Measurements from ENCODE around the gene ZBTB8A. TPM values are rescaled to one million over a fixed set of nuclear protein-coding genes. Genes with fewer than 3 reads are reported as not detected.
"Not testable (repeated sequence)": the region's sequence is repeated elsewhere in the genome, so short reads cannot be mapped to it uniquely, and the experiment has no call there.

The ZBTB8A gene
- total and polyA plus RNA-seq, 5 donors: 1.8 to 5.1 (median 3.8) TPM

GRCh38 chr1:32539584-32540571, 651 bp downstream of the ZBTB8A start:
- intact Hi-C loops (cut with DNase I): no loop called here
- Histone ChIP-seq H3K27ac (ENCODE audit: low read length) (peak overlapping the region; percentile 72), H3K27me3 (ENCODE audit: control insufficient read depth, insufficient read depth) (no peaks in the 10 kb centered on the region), H3K9me3 (ENCODE audit: control insufficient read depth, low read length) (no peaks in the 10 kb centered on the region), H3K4me3 (ENCODE audit: low read length) (peak overlapping the region; percentile 95), H3K4me1 (ENCODE audit: control insufficient read depth, insufficient read depth, low read length) (no peaks in the 10 kb centered on the region)
- 4% methylated on average over 102 of the region's 102 CpGs for WGBS
- DNase-seq (peak; percentile 34 to 65 (median 65)), ATAC-seq (peak; percentile 79 to 81)

GRCh38 chr1:32540605-32541004, 1.4 kb downstream of the ZBTB8A start:
- DNase-seq: no peak
- intact Hi-C loops (cut with DNase I): no loop called here
- H3K27ac ChIP-seq (ENCODE audit: low read length): no peak overlapping the region
- no peak overlapping the region for H3K4me3 ChIP-seq (ENCODE audit: low read length)
- no peaks in the 10 kb centered on the region for H3K27me3 ChIP-seq (ENCODE audit: control insufficient read depth, insufficient read depth)
- WGBS: 70% methylated on average over 3 of the region's 3 CpGs
- ATAC-seq: no peak
- no peaks in the 10 kb centered on the region for H3K4me1 ChIP-seq (ENCODE audit: control insufficient read depth, insufficient read depth, low read length)
- no peaks in the 10 kb centered on the region for H3K9me3 ChIP-seq (ENCODE audit: control insufficient read depth, low read length)

GRCh38 chr1:32541064-32541566, 1.9 kb downstream of the ZBTB8A start:
- DNase-seq (no peak), ATAC-seq (no peak)
- intact Hi-C loops (cut with DNase I): no loop called here
- Histone ChIP-seq H3K4me3 (ENCODE audit: low read length) (no peak overlapping the region), H3K9me3 (ENCODE audit: control insufficient read depth, low read length) (no peaks in the 10 kb centered on the region), H3K27me3 (ENCODE audit: control insufficient read depth, insufficient read depth) (no peaks in the 10 kb centered on the region), H3K27ac (ENCODE audit: low read length) (no peak overlapping the region), H3K4me1 (ENCODE audit: control insufficient read depth, insufficient read depth, low read length) (no peaks in the 10 kb centered on the region)
- 97% methylated on average over 2 of the region's 2 CpGs for WGBS

- no peaks in the 10 kb centered on the region for H3K4me1 ChIP-seq (ENCODE audit: control insufficient read depth, insufficient read depth, low read length)
- no peak for DNase-seq
These were observed 7.4 kb downstream of the ZBTB8A start for GRCh38 chr1:32546611-32547010.

GRCh38 chr1:32549616-32550015, 10.4 kb downstream of the ZBTB8A start:
- no peak overlapping the region for H3K4me3 ChIP-seq (ENCODE audit: low read length)
- no peak overlapping the region for H3K27ac ChIP-seq (ENCODE audit: low read length)
- H3K27me3 ChIP-seq (ENCODE audit: control insufficient read depth, insufficient read depth): no peaks in the 10 kb centered on the region
- 74% methylated on average over 3 of the region's 3 CpGs for WGBS
- no peaks in the 10 kb centered on the region for H3K9me3 ChIP-seq (ENCODE audit: control insufficient read depth, low read length)
- ATAC-seq: peak in 1 of 2 donors; percentile 23
- H3K4me1 ChIP-seq (ENCODE audit: control insufficient read depth, insufficient read depth, low read length): no peaks in the 10 kb centered on the region
- intact Hi-C loops (cut with DNase I): no loop called here
- DNase-seq: no peak

More at GRCh38 chr1:32546611-32547010, 7.4 kb downstream of the ZBTB8A start:
- 89% methylated on average over 4 of the region's 4 CpGs for WGBS
- intact Hi-C loops (cut with DNase I): no loop called here
- no peak for ATAC-seq
- no peaks in the 10 kb centered on the region for H3K27me3 ChIP-seq (ENCODE audit: control insufficient read depth, insufficient read depth)
- no peak overlapping the region for H3K4me3 ChIP-seq (ENCODE audit: low read length)
- H3K9me3 ChIP-seq (ENCODE audit: control insufficient read depth, low read length): no peaks in the 10 kb centered on the region
- no peak overlapping the region for H3K27ac ChIP-seq (ENCODE audit: low read length)

GRCh38 chr1:32554288-32554687, 15.1 kb downstream of the ZBTB8A start:
- no peak for DNase-seq
- intact Hi-C loops (cut with DNase I): no loop called here
- WGBS: 97% methylated on average over 3 of the region's 3 CpGs
- H3K27me3 ChIP-seq (ENCODE audit: control insufficient read depth, insufficient read depth): no peaks in the 10 kb centered on the region
- no peak overlapping the region for H3K27ac ChIP-seq (ENCODE audit: low read length)
- no peak overlapping the region for H3K4me3 ChIP-seq (ENCODE audit: low read length)
- no peak for ATAC-seq
- no peaks in the 10 kb centered on the region for H3K9me3 ChIP-seq (ENCODE audit: control insufficient read depth, low read length)
- no peaks in the 10 kb centered on the region for H3K4me1 ChIP-seq (ENCODE audit: control insufficient read depth, insufficient read depth, low read length)

- H3K27me3 ChIP-seq (ENCODE audit: control insufficient read depth, insufficient read depth); DNase-seq; H3K27ac ChIP-seq (ENCODE audit: low read length); H3K4me3 ChIP-seq (ENCODE audit: low read length); H3K9me3 ChIP-seq (ENCODE audit: control insufficient read depth, low read length); ATAC-seq; intact Hi-C loops (cut with DNase I); H3K4me1 ChIP-seq (ENCODE audit: control insufficient read depth, insufficient read depth, low read length): not testable (repeated sequence)
- WGBS: 96% methylated on average over 5 of the region's 5 CpGs
These were observed 17.8 kb downstream of the ZBTB8A start for GRCh38 chr1:32557035-32557434.

GRCh38 chr1:32557812-32558211, 18.6 kb downstream of the ZBTB8A start:
- ATAC-seq: no peak
- Histone ChIP-seq H3K27me3 (ENCODE audit: control insufficient read depth, insufficient read depth) (no peaks in the 10 kb centered on the region), H3K27ac (ENCODE audit: low read length) (no peak overlapping the region), H3K4me3 (ENCODE audit: low read length) (no peak overlapping the region), H3K4me1 (ENCODE audit: control insufficient read depth, insufficient read depth, low read length) (no peaks in the 10 kb centered on the region), H3K9me3 (ENCODE audit: control insufficient read depth, low read length) (no peaks in the 10 kb centered on the region)
- WGBS: 84% methylated on average over 1 of the region's 1 CpG
- intact Hi-C loops (cut with DNase I): no loop called here
- DNase-seq: no peak

GRCh38 chr1:32568929-32569328, 29.7 kb downstream of the ZBTB8A start:
- 81% methylated on average over 2 of the region's 2 CpGs for WGBS
- Histone ChIP-seq H3K4me3 (ENCODE audit: low read length) (no peak overlapping the region), H3K27me3 (ENCODE audit: control insufficient read depth, insufficient read depth) (no peaks in the 10 kb centered on the region), H3K9me3 (ENCODE audit: control insufficient read depth, low read length) (no peaks in the 10 kb centered on the region), H3K4me1 (ENCODE audit: control insufficient read depth, insufficient read depth, low read length) (no peaks in the 10 kb centered on the region), H3K27ac (ENCODE audit: low read length) (no peak overlapping the region)
- ATAC-seq: no peak
- DNase-seq: no peak
- intact Hi-C loops (cut with DNase I): no loop called here

- no peak for ATAC-seq
- no peak for DNase-seq
- Histone ChIP-seq H3K27me3 (ENCODE audit: control insufficient read depth, insufficient read depth) (no peaks in the 10 kb centered on the region), H3K9me3 (ENCODE audit: control insufficient read depth, low read length) (no peaks in the 10 kb centered on the region), H3K4me1 (ENCODE audit: control insufficient read depth, insufficient read depth, low read length) (no peaks in the 10 kb centered on the region), H3K27ac (ENCODE audit: low read length) (no peak overlapping the region), H3K4me3 (ENCODE audit: low read length) (no peak overlapping the region)
- intact Hi-C loops (cut with DNase I): no loop called here
- 87% methylated on average over 10 of the region's 10 CpGs for WGBS
These were observed 41.3 kb downstream of the ZBTB8A start for GRCh38 chr1:32580348-32581017.

GRCh38 chr1:32592943-32593342, 53.7 kb downstream of the ZBTB8A start:
- intact Hi-C loops (cut with DNase I): no loop called here
- Histone ChIP-seq H3K9me3 (ENCODE audit: control insufficient read depth, low read length) (no peaks in the 10 kb centered on the region), H3K27ac (ENCODE audit: low read length) (no peak overlapping the region), H3K4me3 (ENCODE audit: low read length) (no peak overlapping the region), H3K27me3 (ENCODE audit: control insufficient read depth, insufficient read depth) (no peaks in the 10 kb centered on the region), H3K4me1 (ENCODE audit: control insufficient read depth, insufficient read depth, low read length) (no peaks in the 10 kb centered on the region)
- DNase-seq (no peak), ATAC-seq (no peak)
- 88% methylated on average over 9 of the region's 9 CpGs for WGBS
